Body of pancreas (tissue), 4 donors: ENCODE results near the gene MAML2.

Experiments used
- CTCF ChIP-seq, 7 experiments: fragments of 450-650 bp in 4 of 7; fragments of 200-600 bp in 3 of 7; sonication (generic) in 3 of 7; IDR thresholded peaks; one replicate each; pipeline ENCODE4 v1.5.1; 2016 to 2019; ENCODE audit warnings: antibody characterized with exemption in 7 of 7
- POLR2A ChIP-seq, 3 donors: fragments of 450-650 bp; IDR thresholded peaks; one replicate each; pipeline ENCODE4 v1.6.1; 2016; ENCODE audit warnings: antibody characterized with exemption in 3 of 3, mild to moderate bottlenecking in 2 of 3

DNA sequence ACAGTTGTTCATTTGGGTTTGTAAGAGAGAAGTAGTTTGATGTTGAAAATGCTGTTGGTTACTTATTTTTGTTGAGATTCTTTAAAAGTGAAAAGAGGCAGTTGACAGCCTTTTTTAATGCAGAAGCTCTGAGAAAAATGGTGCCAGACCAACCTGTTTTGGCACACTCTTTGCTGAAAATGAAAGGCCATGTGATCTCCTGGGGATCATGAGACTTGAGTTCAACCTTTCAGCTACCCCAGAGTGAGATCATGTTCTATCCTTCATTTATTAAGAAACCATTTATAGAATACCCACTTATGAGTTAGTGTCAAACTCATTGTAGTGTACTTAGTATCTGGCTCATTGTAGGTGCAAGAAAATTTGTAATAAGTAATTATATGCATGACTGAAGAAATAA lies 196.2 kb downstream of the MAML2 start:
- TF ChIP-seq POLR2A (IDR thresholded peaks at IDR 0.05) (no peak), CTCF (IDR thresholded peaks at IDR 0.05) (no peak)
